Dendritic cell treated with granulocyte-macrophage colony-stimulating factor and Interleukin-4, amounts not matched to agents 40 ng/mL and 50 ng/mL, for 4 days (primary cell): Measurements from ENCODE around the gene FAM83F.

Experiments
- H3K27ac Mint-ChIP-seq: one replicate; pipeline ENCODE4 v1.8.0; 2022; ENCODE audit warnings: mild to moderate bottlenecking, mixed read lengths
- H3K27me3 Mint-ChIP-seq: one replicate; pipeline ENCODE4 v1.8.0; 2022; ENCODE audit warnings: mild to moderate bottlenecking, mixed read lengths
- H3K36me3 Mint-ChIP-seq: one replicate; pipeline ENCODE4 v1.8.0; 2022; ENCODE audit warnings: low read depth, mixed read lengths
- H3K4me1 Mint-ChIP-seq: one replicate; pipeline ENCODE4 v1.8.0; 2022; ENCODE audit warnings: low read depth, mixed read lengths
- H3K4me3 Mint-ChIP-seq: one replicate; pipeline ENCODE4 v1.8.0; 2022; ENCODE audit warnings: mild to moderate bottlenecking, moderate library complexity, mixed read lengths
- H3K9me3 Mint-ChIP-seq: one replicate; pipeline ENCODE4 v1.8.0; 2022; ENCODE audit warnings: mixed read lengths
- intact Hi-C: fragments of 100-400 bp; cut with micrococcal nuclease; formaldehyde crosslinking; loops from one replicate; pipeline ENCODE4 v1.15.0; 2022

Gene FAM83F

GRCh38 chr22:40076702-40077645 is 82.2 kb downstream of the FAM83F start:
- intact Hi-C loops = no loop called here
- H3K27me3 Mint-ChIP-seq = no peaks in the 10 kb centered on the region
- H3K4me1 Mint-ChIP-seq = peaks cover 27% of the 10 kb centered on the region
- peak overlapping the region; percentile 12 for H3K27ac Mint-ChIP-seq
- no peaks in the 10 kb centered on the region for H3K36me3 Mint-ChIP-seq
- no peaks in the 10 kb centered on the region for H3K9me3 Mint-ChIP-seq
- H3K4me3 Mint-ChIP-seq = peak overlapping the region; percentile 39

- no peaks in the 10 kb centered on the region for H3K9me3 Mint-ChIP-seq
- no peaks in the 10 kb centered on the region for H3K27me3 Mint-ChIP-seq
- peaks cover 27% of the 10 kb centered on the region for H3K4me1 Mint-ChIP-seq
- no peak overlapping the region for H3K4me3 Mint-ChIP-seq
- intact Hi-C loops = no loop called here
- H3K27ac Mint-ChIP-seq = no peak overlapping the region
- no peaks in the 10 kb centered on the region for H3K36me3 Mint-ChIP-seq
Observed at GRCh38 chr22:40077646-40078016, 82.9 kb downstream of the FAM83F start.

- H3K4me1 Mint-ChIP-seq = peaks cover 7% of the 10 kb centered on the region
- H3K9me3 Mint-ChIP-seq = no peaks in the 10 kb centered on the region
- intact Hi-C loops = no loop called here
- H3K4me3 Mint-ChIP-seq = no peak overlapping the region
- H3K27me3 Mint-ChIP-seq = no peaks in the 10 kb centered on the region
- H3K36me3 Mint-ChIP-seq = no peaks in the 10 kb centered on the region
- H3K27ac Mint-ChIP-seq = no peak overlapping the region
Observed at GRCh38 chr22:40081662-40082061, 86.9 kb downstream of the FAM83F start.

GRCh38 chr22:40082184-40082583 is 87.4 kb downstream of the FAM83F start:
- no peak overlapping the region for H3K4me3 Mint-ChIP-seq
- intact Hi-C loops = no loop called here
- no peak overlapping the region for H3K27ac Mint-ChIP-seq
- H3K4me1 Mint-ChIP-seq = peaks cover 2% of the 10 kb centered on the region
- H3K9me3 Mint-ChIP-seq = no peaks in the 10 kb centered on the region
- H3K27me3 Mint-ChIP-seq = no peaks in the 10 kb centered on the region
- H3K36me3 Mint-ChIP-seq = no peaks in the 10 kb centered on the region

DNA sequence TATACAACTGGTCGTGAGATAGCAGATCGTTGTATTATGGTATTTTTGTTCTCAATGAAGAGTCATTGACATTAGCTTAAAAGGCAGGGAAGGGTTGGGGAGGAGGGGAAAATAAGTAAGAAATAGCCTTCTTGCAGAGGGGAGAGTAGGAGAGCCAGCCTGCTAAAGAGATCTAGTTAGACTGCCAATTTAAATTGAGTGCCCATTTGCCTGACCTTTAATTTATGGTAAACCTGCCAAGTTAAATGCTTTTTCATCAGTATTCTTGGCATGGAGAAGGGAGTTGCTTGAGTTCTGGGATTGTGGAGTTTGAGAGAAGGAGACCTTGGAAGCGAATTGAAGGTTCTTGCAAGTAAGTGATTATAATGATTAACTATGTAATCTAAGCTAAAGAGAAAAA is 89.0 kb downstream of the FAM83F start:
- H3K4me3 Mint-ChIP-seq = no peak overlapping the region
- H3K36me3 Mint-ChIP-seq = no peaks in the 10 kb centered on the region
- intact Hi-C loops = no loop called here
- H3K27me3 Mint-ChIP-seq = no peaks in the 10 kb centered on the region
- no peaks in the 10 kb centered on the region for H3K4me1 Mint-ChIP-seq
- no peak overlapping the region for H3K27ac Mint-ChIP-seq
- no peaks in the 10 kb centered on the region for H3K9me3 Mint-ChIP-seq

- H3K27ac Mint-ChIP-seq = no peak overlapping the region
- no peaks in the 10 kb centered on the region for H3K36me3 Mint-ChIP-seq
- H3K9me3 Mint-ChIP-seq = no peaks in the 10 kb centered on the region
- no peaks in the 10 kb centered on the region for H3K4me1 Mint-ChIP-seq
- no peaks in the 10 kb centered on the region for H3K27me3 Mint-ChIP-seq
- intact Hi-C loops = no loop called here
- no peak overlapping the region for H3K4me3 Mint-ChIP-seq
Observed at GRCh38 chr22:40084246-40084645, 89.5 kb downstream of the FAM83F start.

- no peaks in the 10 kb centered on the region for H3K36me3 Mint-ChIP-seq
- intact Hi-C loops = no loop called here
- H3K27me3 Mint-ChIP-seq = no peaks in the 10 kb centered on the region
- peaks cover 7% of the 10 kb centered on the region for H3K4me1 Mint-ChIP-seq
- no peak overlapping the region for H3K27ac Mint-ChIP-seq
- no peaks in the 10 kb centered on the region for H3K9me3 Mint-ChIP-seq
- no peak overlapping the region for H3K4me3 Mint-ChIP-seq
Observed at GRCh38 chr22:40088818-40089217, 94.1 kb downstream of the FAM83F start.
